ENCODE results near the gene KPNA1. TPM values are rescaled to one million over a fixed set of nuclear protein-coding genes. Genes with fewer than 3 reads are reported as not detected.

Gene KPNA1
- polyA plus RNA-seq, 2 of the 4 experiments (the other 2 are of a cell fraction): 48.1 to 81.8 TPM

DNA sequence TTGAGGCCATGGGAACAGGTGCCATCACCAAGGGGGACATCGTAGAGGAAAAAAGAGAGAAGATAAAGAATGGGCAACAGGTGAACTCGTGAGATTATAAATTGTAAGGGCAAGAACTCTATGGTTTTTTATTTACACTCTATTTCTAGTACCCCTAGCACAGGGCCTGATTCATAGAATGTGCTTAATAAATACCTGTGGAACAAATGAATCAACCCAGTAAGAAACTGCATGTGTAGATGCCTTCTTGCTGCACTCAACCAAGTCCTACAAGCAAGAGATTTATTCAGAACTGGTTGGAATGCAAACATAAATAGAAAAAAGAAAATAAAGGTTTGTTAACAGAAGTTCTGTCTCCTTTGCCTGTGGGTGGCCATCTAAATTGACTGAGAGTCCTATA lies 18.7 kb upstream of the KPNA1 start:
- ATAC-seq (no peak), FAIRE-seq (no peak), DNase-seq (ENCODE audit: low read depth in 1 of 2, low spot score in 1 of 2) (no peak)
- ChIA-PET CTCF (interaction anchor here (0.6 to 1.1 kb wide), 2 partner anchors 73 to 145 kb away, joined by 3 read pairs; no protein-coding TSS in a partner anchor), POLR2A (interaction anchor here (0.5 to 1.0 kb wide), 2 partner anchors 19 to 199 kb away, joined by 3 to 4 read pairs; partner anchors contain the start of gene KPNA1)
- H3K4me2 ChIP-seq: peak overlapping the region; percentile 54
- no peak for TF ChIP-seq EP300 (IDR thresholded peaks at IDR 0.05)
- TF ChIP-seq CEBPB (IDR thresholded peaks at IDR 0.05): no peak
- TF ChIP-seq, protein P1, sequence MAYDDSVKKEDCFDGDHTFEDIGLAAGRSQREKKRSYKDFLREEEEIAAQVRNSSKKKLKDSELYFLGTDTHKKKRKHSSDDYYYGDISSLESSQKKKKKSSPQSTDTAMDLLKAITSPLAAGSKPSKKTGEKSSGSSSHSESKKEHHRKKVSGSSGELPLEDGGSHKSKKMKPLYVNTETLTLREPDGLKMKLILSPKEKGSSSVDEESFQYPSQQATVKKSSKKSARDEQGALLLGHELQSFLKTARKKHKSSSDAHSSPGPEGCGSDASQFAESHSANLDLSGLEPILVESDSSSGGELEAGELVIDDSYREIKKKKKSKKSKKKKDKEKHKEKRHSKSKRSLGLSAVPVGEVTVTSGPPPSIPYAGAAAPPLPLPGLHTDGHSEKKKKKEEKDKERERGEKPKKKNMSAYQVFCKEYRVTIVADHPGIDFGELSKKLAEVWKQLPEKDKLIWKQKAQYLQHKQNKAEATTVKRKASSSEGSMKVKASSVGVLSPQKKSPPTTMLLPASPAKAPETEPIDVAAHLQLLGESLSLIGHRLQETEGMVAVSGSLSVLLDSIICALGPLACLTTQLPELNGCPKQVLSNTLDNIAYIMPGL (CRISPR knock-in tag; IDR thresholded peaks at IDR 0.05; ENCODE audit: borderline replicate concordance): no peak
- TF ChIP-seq SREBF2 (IDR thresholded peaks at IDR 0.05): no peak
- TF ChIP-seq RFX5 (IDR thresholded peaks at IDR 0.05): no peak
- no peak for TF ChIP-seq CTCF (IDR thresholded peaks at IDR 0.05)
- TF ChIP-seq NR3C1 (IDR thresholded peaks at IDR 0.05): no peak
- no peak for TF ChIP-seq TFCP2L1 (CRISPR knock-in tag; IDR thresholded peaks at IDR 0.05)
- TF ChIP-seq, protein P2, sequence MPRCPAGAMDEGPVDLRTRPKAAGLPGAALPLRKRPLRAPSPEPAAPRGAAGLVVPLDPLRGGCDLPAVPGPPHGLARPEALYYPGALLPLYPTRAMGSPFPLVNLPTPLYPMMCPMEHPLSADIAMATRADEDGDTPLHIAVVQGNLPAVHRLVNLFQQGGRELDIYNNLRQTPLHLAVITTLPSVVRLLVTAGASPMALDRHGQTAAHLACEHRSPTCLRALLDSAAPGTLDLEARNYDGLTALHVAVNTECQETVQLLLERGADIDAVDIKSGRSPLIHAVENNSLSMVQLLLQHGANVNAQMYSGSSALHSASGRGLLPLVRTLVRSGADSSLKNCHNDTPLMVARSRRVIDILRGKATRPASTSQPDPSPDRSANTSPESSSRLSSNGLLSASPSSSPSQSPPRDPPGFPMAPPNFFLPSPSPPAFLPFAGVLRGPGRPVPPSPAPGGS (IDR thresholded peaks at IDR 0.05): no peak
- TF ChIP-seq, protein P3, sequence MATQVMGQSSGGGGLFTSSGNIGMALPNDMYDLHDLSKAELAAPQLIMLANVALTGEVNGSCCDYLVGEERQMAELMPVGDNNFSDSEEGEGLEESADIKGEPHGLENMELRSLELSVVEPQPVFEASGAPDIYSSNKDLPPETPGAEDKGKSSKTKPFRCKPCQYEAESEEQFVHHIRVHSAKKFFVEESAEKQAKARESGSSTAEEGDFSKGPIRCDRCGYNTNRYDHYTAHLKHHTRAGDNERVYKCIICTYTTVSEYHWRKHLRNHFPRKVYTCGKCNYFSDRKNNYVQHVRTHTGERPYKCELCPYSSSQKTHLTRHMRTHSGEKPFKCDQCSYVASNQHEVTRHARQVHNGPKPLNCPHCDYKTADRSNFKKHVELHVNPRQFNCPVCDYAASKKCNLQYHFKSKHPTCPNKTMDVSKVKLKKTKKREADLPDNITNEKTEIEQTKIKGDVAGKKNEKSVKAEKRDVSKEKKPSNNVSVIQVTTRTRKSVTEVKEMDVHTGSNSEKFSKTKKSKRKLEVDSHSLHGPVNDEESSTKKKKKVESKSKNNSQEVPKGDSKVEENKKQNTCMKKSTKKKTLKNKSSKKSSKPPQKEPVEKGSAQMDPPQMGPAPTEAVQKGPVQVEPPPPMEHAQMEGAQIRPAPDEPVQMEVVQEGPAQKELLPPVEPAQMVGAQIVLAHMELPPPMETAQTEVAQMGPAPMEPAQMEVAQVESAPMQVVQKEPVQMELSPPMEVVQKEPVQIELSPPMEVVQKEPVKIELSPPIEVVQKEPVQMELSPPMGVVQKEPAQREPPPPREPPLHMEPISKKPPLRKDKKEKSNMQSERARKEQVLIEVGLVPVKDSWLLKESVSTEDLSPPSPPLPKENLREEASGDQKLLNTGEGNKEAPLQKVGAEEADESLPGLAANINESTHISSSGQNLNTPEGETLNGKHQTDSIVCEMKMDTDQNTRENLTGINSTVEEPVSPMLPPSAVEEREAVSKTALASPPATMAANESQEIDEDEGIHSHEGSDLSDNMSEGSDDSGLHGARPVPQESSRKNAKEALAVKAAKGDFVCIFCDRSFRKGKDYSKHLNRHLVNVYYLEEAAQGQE (IDR thresholded peaks at IDR 0.05): no peak
- TF ChIP-seq CBX2 (IDR thresholded peaks at IDR 0.05; ENCODE audit: borderline replicate concordance, low read depth): no peak
- WGBS (ENCODE audit: missing lambda C conversion rate): 42% methylated on average over 2 of the region's 2 CpGs
- H3K27ac ChIP-seq: peak overlapping the region in 1 of 2 experiments; percentile 23; a peak in 1 of 6 replicates
- peaks cover 16% of the 10 kb centered on the region for H3K4me1 ChIP-seq
- no peak overlapping the region for H3K4me3 ChIP-seq
- no peaks in the 10 kb centered on the region for H3K9me3 ChIP-seq

- ChIA-PET CTCF (interaction anchor here (0.6 kb wide), 1 partner anchor 138 kb away, joined by 3 read pairs; no protein-coding TSS in a partner anchor), POLR2A (no interaction called here)
- 76% methylated on average over 2 of the region's 2 CpGs for WGBS (ENCODE audit: missing lambda C conversion rate)
- Histone ChIP-seq H3K4me2 (no peak overlapping the region), H3K4me1 (peaks cover 16% of the 10 kb centered on the region), H3K4me3 (no peak overlapping the region), H3K27ac (no peak overlapping the region), H3K9me3 (no peaks in the 10 kb centered on the region)
- no peak for DNase-seq (ENCODE audit: low read depth in 1 of 2, low spot score in 1 of 2)
- TF ChIP-seq, protein P1 (CRISPR knock-in tag; IDR thresholded peaks at IDR 0.05; ENCODE audit: borderline replicate concordance): no peak
- TF ChIP-seq ESRRA (IDR thresholded peaks at IDR 0.05; ENCODE audit: borderline replicate concordance, low read length) (no peak), TP53 (CRISPR knock-in tag; IDR thresholded peaks at IDR 0.05) (no peak)
- no peak for ATAC-seq
- no peak for FAIRE-seq
Observed at GRCh38 chr3:122530164-122530563, 15.4 kb upstream of the KPNA1 start.
